22Rv1 (cell line): Measurements from ENCODE around the gene CRMP1.

Experiments
- ZFX ChIP-seq: fragments of 450-650 bp; IDR thresholded peaks from 2 replicates; pipeline ENCODE4 v1.6.1; 2017; ENCODE audit warnings: antibody characterized with exemption, borderline replicate concordance
- TF ChIP-seq, protein P1 (sequence below): fragments of 450-650 bp; IDR thresholded peaks from 2 replicates; pipeline ENCODE4 v1.5.1; 2017; ENCODE audit warnings: mild to moderate bottlenecking

- TF ChIP-seq, protein P1, sequence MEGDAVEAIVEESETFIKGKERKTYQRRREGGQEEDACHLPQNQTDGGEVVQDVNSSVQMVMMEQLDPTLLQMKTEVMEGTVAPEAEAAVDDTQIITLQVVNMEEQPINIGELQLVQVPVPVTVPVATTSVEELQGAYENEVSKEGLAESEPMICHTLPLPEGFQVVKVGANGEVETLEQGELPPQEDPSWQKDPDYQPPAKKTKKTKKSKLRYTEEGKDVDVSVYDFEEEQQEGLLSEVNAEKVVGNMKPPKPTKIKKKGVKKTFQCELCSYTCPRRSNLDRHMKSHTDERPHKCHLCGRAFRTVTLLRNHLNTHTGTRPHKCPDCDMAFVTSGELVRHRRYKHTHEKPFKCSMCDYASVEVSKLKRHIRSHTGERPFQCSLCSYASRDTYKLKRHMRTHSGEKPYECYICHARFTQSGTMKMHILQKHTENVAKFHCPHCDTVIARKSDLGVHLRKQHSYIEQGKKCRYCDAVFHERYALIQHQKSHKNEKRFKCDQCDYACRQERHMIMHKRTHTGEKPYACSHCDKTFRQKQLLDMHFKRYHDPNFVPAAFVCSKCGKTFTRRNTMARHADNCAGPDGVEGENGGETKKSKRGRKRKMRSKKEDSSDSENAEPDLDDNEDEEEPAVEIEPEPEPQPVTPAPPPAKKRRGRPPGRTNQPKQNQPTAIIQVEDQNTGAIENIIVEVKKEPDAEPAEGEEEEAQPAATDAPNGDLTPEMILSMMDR: no peak
- no peak for TF ChIP-seq ZFX
Measured at GRCh38 chr4:5825321-5826041, 67.4 kb downstream of the CRMP1 start.
